ENCODE data around the gene AMER1. TPM values are rescaled to one million over a fixed set of nuclear protein-coding genes. Genes with fewer than 3 reads are reported as not detected.

The AMER1 gene
- total RNA-seq, 1 experiment from 2014 or later = 6.7 TPM

- CTCF ChIA-PET = no interaction called here
- Mint-ChIP-seq H3K27me3 (ENCODE audit: unreplicated experiment) (no peaks in the 10 kb centered on the region), H3K9me3 (ENCODE audit: low read depth, unreplicated experiment) (no peaks in the 10 kb centered on the region), H3K36me3 (ENCODE audit: insufficient read depth, unreplicated experiment) (peaks cover 7% of the 10 kb centered on the region), H3K4me3 (ENCODE audit: low read depth, unreplicated experiment) (no peak overlapping the region), H3K27ac (ENCODE audit: unreplicated experiment) (no peak overlapping the region), H3K4me1 (ENCODE audit: low read depth, unreplicated experiment) (no peaks in the 10 kb centered on the region)
- no peak for TF ChIP-seq CTCF (IDR thresholded peaks at IDR 0.05; ENCODE audit: unreplicated experiment)
- no TSS peak for BruUV-seq (replicated peaks)
- intact Hi-C loops (cut with micrococcal nuclease; ENCODE audit: unreplicated experiment) = no loop called here
- no peak for DNase-seq
Observed at GRCh38 chrX:64188901-64189300, 16.6 kb downstream of the AMER1 start.

DNA sequence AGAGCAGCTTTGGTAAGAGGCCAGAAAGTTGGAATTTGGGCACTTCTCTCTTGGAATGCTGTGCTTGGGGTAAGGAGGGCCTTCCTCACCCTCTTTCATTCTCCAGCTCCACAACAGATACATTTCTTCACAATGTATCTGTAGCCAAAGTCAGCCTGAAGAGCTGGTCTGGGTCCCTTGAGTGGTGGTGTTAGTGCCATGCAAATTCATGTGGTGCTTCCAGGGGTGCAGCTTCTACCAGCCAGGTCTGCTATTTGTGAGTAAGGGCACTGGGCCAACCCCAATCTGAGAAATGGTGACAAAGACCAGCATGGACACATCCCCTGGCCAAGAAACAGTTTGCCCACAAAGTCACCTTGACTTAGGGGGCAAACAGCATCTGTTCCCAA lies 17.8 kb downstream of the AMER1 start:
- BruUV-seq (replicated peaks) = no TSS peak
- Mint-ChIP-seq H3K9me3 (ENCODE audit: low read depth, unreplicated experiment) (no peaks in the 10 kb centered on the region), H3K4me1 (ENCODE audit: low read depth, unreplicated experiment) (no peaks in the 10 kb centered on the region), H3K36me3 (ENCODE audit: insufficient read depth, unreplicated experiment) (peaks cover 7% of the 10 kb centered on the region), H3K27ac (ENCODE audit: unreplicated experiment) (no peak overlapping the region), H3K4me3 (ENCODE audit: low read depth, unreplicated experiment) (no peak overlapping the region), H3K27me3 (ENCODE audit: unreplicated experiment) (no peaks in the 10 kb centered on the region)
- DNase-seq = no peak
- TF ChIP-seq CTCF (IDR thresholded peaks at IDR 0.05; ENCODE audit: unreplicated experiment) = no peak
- CTCF ChIA-PET = no interaction called here
- intact Hi-C loops (cut with micrococcal nuclease; ENCODE audit: unreplicated experiment) = no loop called here

DNA sequence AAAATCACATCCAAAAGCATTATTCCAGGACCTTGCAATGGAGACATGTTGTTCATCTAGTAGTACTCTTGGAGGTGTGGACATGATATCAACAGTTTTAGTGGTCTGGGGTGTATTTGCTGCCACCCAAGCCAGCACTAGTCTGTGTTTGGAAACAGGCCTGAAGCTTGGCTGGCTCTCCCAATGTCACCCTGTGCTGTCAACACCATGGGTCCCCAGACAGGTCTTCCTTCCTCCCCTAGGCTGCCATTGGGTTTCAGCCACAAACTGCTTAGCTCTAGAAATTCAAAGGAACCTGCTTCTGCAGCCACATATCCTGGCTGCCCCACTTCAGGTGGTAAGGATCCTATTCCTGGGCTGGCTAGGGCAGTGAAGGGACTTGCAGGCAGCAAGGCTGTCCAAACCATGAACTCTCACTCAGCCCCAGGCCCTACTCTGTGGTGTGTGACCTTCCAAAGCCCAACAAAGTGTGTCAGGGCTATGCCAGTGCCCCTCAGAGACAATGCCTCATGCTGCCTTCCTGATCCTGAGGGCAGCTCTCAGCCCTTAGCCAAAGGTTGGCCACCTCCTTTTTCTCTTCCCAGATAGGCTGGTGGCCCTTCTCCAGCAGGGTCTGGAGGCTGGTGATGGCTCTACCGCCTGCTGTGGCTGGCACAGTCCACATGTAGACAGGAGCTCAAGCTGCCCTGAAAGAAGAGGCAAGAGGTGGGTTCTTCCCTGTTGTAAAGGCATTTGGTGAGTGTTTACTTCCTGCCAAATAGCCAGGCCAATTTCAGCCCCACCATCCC lies 18.3 kb downstream of the AMER1 start:
- Mint-ChIP-seq H3K36me3 (ENCODE audit: insufficient read depth, unreplicated experiment) (peaks cover 7% of the 10 kb centered on the region), H3K27ac (ENCODE audit: unreplicated experiment) (no peak overlapping the region), H3K4me3 (ENCODE audit: low read depth, unreplicated experiment) (no peak overlapping the region), H3K4me1 (ENCODE audit: low read depth, unreplicated experiment) (no peaks in the 10 kb centered on the region), H3K27me3 (ENCODE audit: unreplicated experiment) (no peaks in the 10 kb centered on the region), H3K9me3 (ENCODE audit: low read depth, unreplicated experiment) (no peaks in the 10 kb centered on the region)
- CTCF ChIA-PET = no interaction called here
- DNase-seq = no peak
- TF ChIP-seq CTCF (IDR thresholded peaks at IDR 0.05; ENCODE audit: unreplicated experiment) = no peak
- BruUV-seq (replicated peaks) = no TSS peak
- intact Hi-C loops (cut with micrococcal nuclease; ENCODE audit: unreplicated experiment) = no loop called here

- CTCF ChIA-PET = no interaction called here
- no peak for DNase-seq
- no peaks in the 10 kb centered on the region for H3K27me3 Mint-ChIP-seq (ENCODE audit: unreplicated experiment)
- no peak overlapping the region for H3K4me3 Mint-ChIP-seq (ENCODE audit: low read depth, unreplicated experiment)
- H3K36me3 Mint-ChIP-seq (ENCODE audit: insufficient read depth, unreplicated experiment) = no peaks in the 10 kb centered on the region
- H3K4me1 Mint-ChIP-seq (ENCODE audit: low read depth, unreplicated experiment) = no peaks in the 10 kb centered on the region
- TF ChIP-seq CTCF (IDR thresholded peaks at IDR 0.05; ENCODE audit: unreplicated experiment) = no peak
- intact Hi-C loops (cut with micrococcal nuclease; ENCODE audit: unreplicated experiment) = no loop called here
- H3K9me3 Mint-ChIP-seq (ENCODE audit: low read depth, unreplicated experiment) = no peaks in the 10 kb centered on the region
- BruUV-seq (replicated peaks) = no TSS peak
- H3K27ac Mint-ChIP-seq (ENCODE audit: unreplicated experiment) = no peak overlapping the region
Observed at GRCh38 chrX:64184396-64184795, 21.1 kb downstream of the AMER1 start.
